ENCODE measurements around the gene SORL1-AS1.

The SORL1-AS1 gene

GRCh38 chr11:121474680-121475079 lies 21.9 kb upstream of the SORL1-AS1 start:
- Mint-ChIP-seq H3K9me3 (ENCODE audit: unreplicated experiment) (no peaks in the 10 kb centered on the region), H3K27ac (ENCODE audit: unreplicated experiment) (no peak overlapping the region), H3K27me3 (ENCODE audit: unreplicated experiment) (peaks cover 3% of the 10 kb centered on the region), H3K36me3 (ENCODE audit: unreplicated experiment) (no peaks in the 10 kb centered on the region), H3K4me1 (ENCODE audit: low read depth, unreplicated experiment) (peaks cover 14% of the 10 kb centered on the region), H3K4me3 (ENCODE audit: unreplicated experiment) (no peak overlapping the region)
- no peak for DNase-seq
- no peak for TF ChIP-seq CTCF (IDR thresholded peaks at IDR 0.05; ENCODE audit: partially characterized antibody, unreplicated experiment)

- no peak overlapping the region for H3K4me3 Mint-ChIP-seq (ENCODE audit: unreplicated experiment)
- no peaks in the 10 kb centered on the region for H3K36me3 Mint-ChIP-seq (ENCODE audit: unreplicated experiment)
- H3K9me3 Mint-ChIP-seq (ENCODE audit: unreplicated experiment) = no peaks in the 10 kb centered on the region
- TF ChIP-seq CTCF (IDR thresholded peaks at IDR 0.05; ENCODE audit: partially characterized antibody, unreplicated experiment) = no peak
- peaks cover 2% of the 10 kb centered on the region for H3K4me1 Mint-ChIP-seq (ENCODE audit: low read depth, unreplicated experiment)
- no peak for DNase-seq
- H3K27ac Mint-ChIP-seq (ENCODE audit: unreplicated experiment) = no peak overlapping the region
- H3K27me3 Mint-ChIP-seq (ENCODE audit: unreplicated experiment) = no peaks in the 10 kb centered on the region
Measured at GRCh38 chr11:121473064-121473777, 20.5 kb upstream of the SORL1-AS1 start.

GRCh38 chr11:121472312-121472711 lies 19.5 kb upstream of the SORL1-AS1 start:
- Mint-ChIP-seq H3K4me1 (ENCODE audit: low read depth, unreplicated experiment) (peaks cover 3% of the 10 kb centered on the region), H3K4me3 (ENCODE audit: unreplicated experiment) (no peak overlapping the region), H3K36me3 (ENCODE audit: unreplicated experiment) (no peaks in the 10 kb centered on the region), H3K9me3 (ENCODE audit: unreplicated experiment) (no peaks in the 10 kb centered on the region), H3K27me3 (ENCODE audit: unreplicated experiment) (no peaks in the 10 kb centered on the region), H3K27ac (ENCODE audit: unreplicated experiment) (no peak overlapping the region)
- no peak for TF ChIP-seq CTCF (IDR thresholded peaks at IDR 0.05; ENCODE audit: partially characterized antibody, unreplicated experiment)
- no peak for DNase-seq

- Mint-ChIP-seq H3K9me3 (ENCODE audit: unreplicated experiment) (no peaks in the 10 kb centered on the region), H3K27ac (ENCODE audit: unreplicated experiment) (no peak overlapping the region), H3K36me3 (ENCODE audit: unreplicated experiment) (no peaks in the 10 kb centered on the region), H3K4me3 (ENCODE audit: unreplicated experiment) (no peak overlapping the region), H3K27me3 (ENCODE audit: unreplicated experiment) (no peaks in the 10 kb centered on the region), H3K4me1 (ENCODE audit: low read depth, unreplicated experiment) (peaks cover 10% of the 10 kb centered on the region)
- DNase-seq = no peak
- TF ChIP-seq CTCF (IDR thresholded peaks at IDR 0.05; ENCODE audit: partially characterized antibody, unreplicated experiment) = no peak
Measured at GRCh38 chr11:121471167-121471566, 18.4 kb upstream of the SORL1-AS1 start.

GRCh38 chr11:121469910-121470309 lies 17.1 kb upstream of the SORL1-AS1 start:
- H3K4me3 Mint-ChIP-seq (ENCODE audit: unreplicated experiment) = no peak overlapping the region
- peaks cover 2% of the 10 kb centered on the region for H3K27me3 Mint-ChIP-seq (ENCODE audit: unreplicated experiment)
- no peak overlapping the region for H3K27ac Mint-ChIP-seq (ENCODE audit: unreplicated experiment)
- no peaks in the 10 kb centered on the region for H3K9me3 Mint-ChIP-seq (ENCODE audit: unreplicated experiment)
- H3K36me3 Mint-ChIP-seq (ENCODE audit: unreplicated experiment) = no peaks in the 10 kb centered on the region
- no peak for DNase-seq
- no peak for TF ChIP-seq CTCF (IDR thresholded peaks at IDR 0.05; ENCODE audit: partially characterized antibody, unreplicated experiment)
- H3K4me1 Mint-ChIP-seq (ENCODE audit: low read depth, unreplicated experiment) = peaks cover 18% of the 10 kb centered on the region

Measured in glutamatergic neuron (in vitro differentiated cells).